ENCODE results near the gene CLPTM1. TPM values are rescaled to one million over a fixed set of nuclear protein-coding genes. Genes with fewer than 3 reads are reported as not detected.
"Not testable (repeated sequence)": the region's sequence is repeated elsewhere in the genome, so short reads cannot be mapped to it uniquely, and the experiment has no call there.

The CLPTM1 gene
- total RNA-seq, 1 donor from 2014 or later, result 115 TPM

DNA sequence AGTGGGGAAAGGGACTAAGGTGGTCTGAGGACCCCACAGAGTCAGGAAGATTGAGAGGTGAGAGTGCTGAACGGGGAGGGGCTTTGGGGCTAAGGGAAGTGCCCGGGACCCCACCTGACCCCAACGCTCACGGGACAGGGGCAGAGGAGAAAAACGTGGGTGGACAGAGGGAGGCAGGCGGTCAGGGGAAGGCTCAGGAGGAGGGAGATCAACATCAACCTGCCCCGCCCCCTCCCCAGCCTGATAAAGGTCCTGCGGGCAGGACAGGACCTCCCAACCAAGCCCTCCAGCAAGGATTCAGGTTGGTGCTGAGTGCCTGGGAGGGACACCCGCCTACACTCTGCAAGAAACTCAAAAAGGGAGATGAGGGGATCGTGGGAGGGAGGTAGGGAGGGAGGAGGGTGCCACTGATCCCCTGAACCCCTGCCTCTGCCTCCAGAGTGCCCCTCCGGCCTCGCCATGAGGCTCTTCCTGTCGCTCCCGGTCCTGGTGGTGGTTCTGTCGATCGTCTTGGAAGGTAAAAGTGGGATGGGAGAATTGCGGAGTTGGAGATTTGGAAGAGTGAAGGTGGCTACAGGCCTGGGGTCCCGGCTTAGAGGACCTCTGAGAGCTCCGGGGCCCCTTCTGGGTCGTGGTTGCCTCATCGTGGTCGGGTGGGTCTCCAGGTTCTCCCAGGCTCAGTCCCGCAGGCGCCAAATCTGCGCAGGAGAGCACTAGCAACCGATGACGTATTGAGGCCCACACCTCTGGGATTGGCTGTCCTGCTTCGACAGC lies 40.6 kb upstream of the CLPTM1 start, which contains the start of gene APOC1:
TSS of gene APOC1 (plus strand) at position 176 of the 774 bp plus-strand sequence. CDS start at position 460, 284 bp downstream.
- peak; percentile 53 for DNase-seq (ENCODE audit: low read depth)
- not testable (repeated sequence) for H3K36me3 ChIP-seq (ENCODE audit: insufficient read depth, low read length); H3K27me3 ChIP-seq (ENCODE audit: insufficient read depth, low read length); H3K4me1 Mint-ChIP-seq (ENCODE audit: low read depth, unreplicated experiment); FAIRE-seq; H3K36me3 Mint-ChIP-seq (ENCODE audit: low read depth, unreplicated experiment); H3K79me2 ChIP-seq (ENCODE audit: insufficient read depth, low read length); H3K9me3 Mint-ChIP-seq (ENCODE audit: unreplicated experiment); H3K9me3 ChIP-seq (ENCODE audit: insufficient read depth, low read depth, low read length); H3K27me3 Mint-ChIP-seq (ENCODE audit: low read depth, unreplicated experiment); H4K20me1 ChIP-seq (ENCODE audit: insufficient read depth, low read length)
- peaks cover 11% of the 10 kb centered on the region for H3K4me1 ChIP-seq (ENCODE audit: insufficient read depth, low read length)
- peak within 1 kb of the TSS; percentile 74 for H3K9ac ChIP-seq (ENCODE audit: low read length)
- peak within 1 kb of the TSS; percentile 60 for H3K4me3 ChIP-seq (ENCODE audit: insufficient read depth, low read depth, low read length)
- H3K27ac Mint-ChIP-seq (ENCODE audit: unreplicated experiment), result peak within 1 kb of the TSS; percentile 92
- H3K27ac ChIP-seq (ENCODE audit: low read depth, low read length), result peak within 1 kb of the TSS; percentile 22
- peak within 1 kb of the TSS; percentile 65 for H2AFZ ChIP-seq (ENCODE audit: low read depth, low read length)
- peak within 1 kb of the TSS; percentile 93 for H3K4me2 ChIP-seq (ENCODE audit: low read length)
- peak within 1 kb of the TSS; percentile 90 for H3K4me3 Mint-ChIP-seq (ENCODE audit: unreplicated experiment)

DNA sequence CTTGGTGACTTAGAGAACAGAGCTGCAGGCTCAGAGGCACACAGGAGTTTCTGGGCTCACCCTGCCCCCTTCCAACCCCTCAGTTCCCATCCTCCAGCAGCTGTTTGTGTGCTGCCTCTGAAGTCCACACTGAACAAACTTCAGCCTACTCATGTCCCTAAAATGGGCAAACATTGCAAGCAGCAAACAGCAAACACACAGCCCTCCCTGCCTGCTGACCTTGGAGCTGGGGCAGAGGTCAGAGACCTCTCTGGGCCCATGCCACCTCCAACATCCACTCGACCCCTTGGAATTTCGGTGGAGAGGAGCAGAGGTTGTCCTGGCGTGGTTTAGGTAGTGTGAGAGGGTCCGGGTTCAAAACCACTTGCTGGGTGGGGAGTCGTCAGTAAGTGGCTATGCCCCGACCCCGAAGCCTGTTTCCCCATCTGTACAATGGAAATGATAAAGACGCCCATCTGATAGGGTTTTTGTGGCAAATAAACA lies 30.9 kb upstream of the CLPTM1 start:
- Mint-ChIP-seq H3K27ac (ENCODE audit: unreplicated experiment) (no peak overlapping the region), H3K4me1 (ENCODE audit: low read depth, unreplicated experiment) (no peaks in the 10 kb centered on the region), H3K27me3 (ENCODE audit: low read depth, unreplicated experiment) (peaks cover 20% of the 10 kb centered on the region), H3K4me3 (ENCODE audit: unreplicated experiment) (no peak overlapping the region), H3K36me3 (ENCODE audit: low read depth, unreplicated experiment) (no peaks in the 10 kb centered on the region), H3K9me3 (ENCODE audit: unreplicated experiment) (peaks cover 2% of the 10 kb centered on the region)
- Histone ChIP-seq H3K9ac (ENCODE audit: low read length) (no peak overlapping the region), H3K79me2 (ENCODE audit: insufficient read depth, low read length) (no peaks in the 10 kb centered on the region), H4K20me1 (ENCODE audit: insufficient read depth, low read length) (no peaks in the 10 kb centered on the region), H3K4me3 (ENCODE audit: insufficient read depth, low read depth, low read length) (no peak overlapping the region), H3K4me1 (ENCODE audit: insufficient read depth, low read length) (no peaks in the 10 kb centered on the region), H3K9me3 (ENCODE audit: insufficient read depth, low read depth, low read length) (no peaks in the 10 kb centered on the region), H3K27ac (ENCODE audit: low read depth, low read length) (no peak overlapping the region), H2AFZ (ENCODE audit: low read depth, low read length) (no peak overlapping the region), H3K36me3 (ENCODE audit: insufficient read depth, low read length) (no peaks in the 10 kb centered on the region), H3K27me3 (ENCODE audit: insufficient read depth, low read length) (no peaks in the 10 kb centered on the region), H3K4me2 (ENCODE audit: low read length) (no peak overlapping the region)
- no peak for DNase-seq (ENCODE audit: low read depth)
- no peak for TF ChIP-seq EZH2 (IDR thresholded peaks at IDR 0.05; ENCODE audit: insufficient read depth, low read length)
- TF ChIP-seq, protein P1, sequence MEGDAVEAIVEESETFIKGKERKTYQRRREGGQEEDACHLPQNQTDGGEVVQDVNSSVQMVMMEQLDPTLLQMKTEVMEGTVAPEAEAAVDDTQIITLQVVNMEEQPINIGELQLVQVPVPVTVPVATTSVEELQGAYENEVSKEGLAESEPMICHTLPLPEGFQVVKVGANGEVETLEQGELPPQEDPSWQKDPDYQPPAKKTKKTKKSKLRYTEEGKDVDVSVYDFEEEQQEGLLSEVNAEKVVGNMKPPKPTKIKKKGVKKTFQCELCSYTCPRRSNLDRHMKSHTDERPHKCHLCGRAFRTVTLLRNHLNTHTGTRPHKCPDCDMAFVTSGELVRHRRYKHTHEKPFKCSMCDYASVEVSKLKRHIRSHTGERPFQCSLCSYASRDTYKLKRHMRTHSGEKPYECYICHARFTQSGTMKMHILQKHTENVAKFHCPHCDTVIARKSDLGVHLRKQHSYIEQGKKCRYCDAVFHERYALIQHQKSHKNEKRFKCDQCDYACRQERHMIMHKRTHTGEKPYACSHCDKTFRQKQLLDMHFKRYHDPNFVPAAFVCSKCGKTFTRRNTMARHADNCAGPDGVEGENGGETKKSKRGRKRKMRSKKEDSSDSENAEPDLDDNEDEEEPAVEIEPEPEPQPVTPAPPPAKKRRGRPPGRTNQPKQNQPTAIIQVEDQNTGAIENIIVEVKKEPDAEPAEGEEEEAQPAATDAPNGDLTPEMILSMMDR (IDR thresholded peaks at IDR 0.05; ENCODE audit: insufficient read depth, low read depth, low read length), result no peak
- FAIRE-seq, result no peak

DNA sequence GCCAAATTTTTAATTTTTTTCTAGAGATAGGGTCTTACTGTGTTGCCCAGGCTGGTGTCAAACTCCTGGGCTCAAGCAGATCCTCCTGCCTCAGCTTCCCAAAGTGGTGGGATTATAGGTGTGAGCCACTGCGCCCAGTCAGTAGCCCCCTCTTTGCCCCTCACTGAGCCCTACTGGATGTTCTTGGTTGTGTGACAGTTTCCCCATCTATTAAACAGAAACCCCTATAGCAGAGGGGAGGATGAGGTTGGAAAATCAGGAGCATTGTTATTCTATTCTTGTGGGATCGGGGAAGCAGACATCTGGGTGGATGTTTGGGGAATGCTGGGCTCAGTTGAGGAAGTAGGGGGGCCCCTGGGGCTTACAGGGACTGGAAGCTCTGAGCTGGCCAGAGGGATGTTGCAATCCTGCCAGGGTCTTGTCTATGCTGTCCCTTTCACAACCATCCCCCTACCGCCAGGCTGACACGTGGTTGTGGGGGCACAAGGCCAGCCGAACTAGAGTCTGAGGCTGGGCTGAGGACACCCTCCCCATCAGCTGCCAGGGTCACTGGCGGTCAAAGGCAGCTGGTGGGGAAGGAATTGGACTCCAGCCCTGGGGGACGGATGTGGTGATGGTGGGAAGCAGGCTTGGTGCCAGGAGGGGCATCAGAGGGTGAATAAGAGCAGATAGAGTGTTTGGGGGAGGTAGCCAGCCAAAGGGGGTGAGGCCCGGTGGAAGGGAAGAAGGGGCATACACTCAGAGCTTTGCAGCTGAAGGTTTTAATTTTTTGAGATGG lies 29.9 kb upstream of the CLPTM1 start:
- Histone ChIP-seq H3K27me3 (ENCODE audit: insufficient read depth, low read length) (no peaks in the 10 kb centered on the region), H3K4me2 (ENCODE audit: low read length) (peak overlapping the region; percentile 12), H3K79me2 (ENCODE audit: insufficient read depth, low read length) (no peaks in the 10 kb centered on the region), H3K36me3 (ENCODE audit: insufficient read depth, low read length) (no peaks in the 10 kb centered on the region), H2AFZ (ENCODE audit: low read depth, low read length) (peak overlapping the region; percentile 41), H3K4me1 (ENCODE audit: insufficient read depth, low read length) (no peaks in the 10 kb centered on the region), H3K27ac (ENCODE audit: low read depth, low read length) (no peak overlapping the region), H4K20me1 (ENCODE audit: insufficient read depth, low read length) (no peaks in the 10 kb centered on the region), H3K4me3 (ENCODE audit: insufficient read depth, low read depth, low read length) (no peak overlapping the region), H3K9ac (ENCODE audit: low read length) (no peak overlapping the region), H3K9me3 (ENCODE audit: insufficient read depth, low read depth, low read length) (no peaks in the 10 kb centered on the region)
- TF ChIP-seq, protein P1 (IDR thresholded peaks at IDR 0.05; ENCODE audit: insufficient read depth, low read depth, low read length), result no peak
- TF ChIP-seq EZH2 (IDR thresholded peaks at IDR 0.05; ENCODE audit: insufficient read depth, low read length), result no peak
- Mint-ChIP-seq H3K27me3 (ENCODE audit: low read depth, unreplicated experiment) (peaks cover 26% of the 10 kb centered on the region), H3K4me1 (ENCODE audit: low read depth, unreplicated experiment) (no peaks in the 10 kb centered on the region), H3K36me3 (ENCODE audit: low read depth, unreplicated experiment) (no peaks in the 10 kb centered on the region), H3K9me3 (ENCODE audit: unreplicated experiment) (peaks cover 2% of the 10 kb centered on the region), H3K27ac (ENCODE audit: unreplicated experiment) (no peak overlapping the region), H3K4me3 (ENCODE audit: unreplicated experiment) (no peak overlapping the region)
- DNase-seq (ENCODE audit: low read depth) (no peak), FAIRE-seq (no peak)

DNA sequence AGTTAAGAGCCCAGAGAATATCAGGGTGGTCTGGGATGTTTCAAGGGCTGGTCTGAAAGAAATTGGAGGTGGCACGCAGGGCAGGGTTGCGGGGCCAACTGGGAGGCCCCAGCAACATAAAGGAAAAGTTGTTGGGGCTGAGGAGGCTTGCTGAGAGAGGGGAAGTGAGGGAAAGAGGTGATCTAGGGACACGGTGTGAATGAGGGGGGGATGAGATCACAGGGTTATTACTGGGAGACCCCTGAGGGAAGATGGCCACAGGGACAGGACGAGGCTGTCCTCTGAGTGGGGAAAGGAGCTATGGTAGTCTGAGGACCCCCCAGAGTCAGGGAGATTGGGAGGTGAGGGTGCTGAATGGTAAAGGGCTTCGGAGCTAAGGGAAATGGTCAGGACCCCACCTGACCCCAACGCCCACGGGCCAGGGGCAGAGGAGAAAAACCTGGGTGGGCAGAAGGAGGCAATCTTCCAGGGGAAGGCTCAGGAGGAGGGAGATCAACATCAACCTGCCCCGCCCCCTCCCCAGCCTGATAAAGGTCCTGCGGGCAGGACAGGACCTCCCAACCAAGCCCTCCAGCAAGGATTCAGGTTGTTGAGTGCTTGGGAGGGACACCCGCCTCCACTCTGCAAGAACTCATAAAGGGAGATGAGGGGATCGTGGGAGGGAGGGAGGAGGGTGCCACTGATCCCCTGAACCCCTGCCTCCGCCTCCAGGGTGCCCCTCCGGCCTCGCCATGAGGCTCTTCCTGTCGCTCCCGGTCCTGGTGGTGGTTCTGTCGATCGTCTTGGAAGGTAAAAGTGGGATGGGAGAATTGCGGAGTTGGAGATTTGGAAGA lies 28.7 kb upstream of the CLPTM1 start:
- not testable (repeated sequence) for H3K9ac ChIP-seq (ENCODE audit: low read length); H3K4me1 ChIP-seq (ENCODE audit: insufficient read depth, low read length); H3K9me3 Mint-ChIP-seq (ENCODE audit: unreplicated experiment); H3K36me3 Mint-ChIP-seq (ENCODE audit: low read depth, unreplicated experiment); H3K27me3 ChIP-seq (ENCODE audit: insufficient read depth, low read length); FAIRE-seq; H3K4me3 ChIP-seq (ENCODE audit: insufficient read depth, low read depth, low read length); H3K4me3 Mint-ChIP-seq (ENCODE audit: unreplicated experiment); H3K4me1 Mint-ChIP-seq (ENCODE audit: low read depth, unreplicated experiment); DNase-seq (ENCODE audit: low read depth); H4K20me1 ChIP-seq (ENCODE audit: insufficient read depth, low read length); H3K9me3 ChIP-seq (ENCODE audit: insufficient read depth, low read depth, low read length); H3K79me2 ChIP-seq (ENCODE audit: insufficient read depth, low read length); H3K36me3 ChIP-seq (ENCODE audit: insufficient read depth, low read length); H3K27ac ChIP-seq (ENCODE audit: low read depth, low read length)
- Histone ChIP-seq H3K4me2 (ENCODE audit: low read length) (peak overlapping the region; percentile 78), H2AFZ (ENCODE audit: low read depth, low read length) (peak overlapping the region; percentile 34)
- Mint-ChIP-seq H3K27ac (ENCODE audit: unreplicated experiment) (peak overlapping the region; percentile 47), H3K27me3 (ENCODE audit: low read depth, unreplicated experiment) (peaks cover 28% of the 10 kb centered on the region)
